SJCRH30 (cell line): ENCODE data around the gene KRTAP22-2. TPM values are rescaled to one million over a fixed set of nuclear protein-coding genes. Genes with fewer than 3 reads are reported as not detected.

Experiments used
- DNase-seq, 2 experiments: peaks; one replicate each; pipeline ENCODE4 v3.0.0-alpha.2; 2015 to 2020
- H3K27ac ChIP-seq: fragments of 250-450 bp; sonication (Bioruptor Pico); 2 replicates; pipeline ENCODE4 v1.5.1; 2020; ENCODE audit warnings: mild to moderate bottlenecking, moderate library complexity
- H3K27me3 ChIP-seq: fragments of 250-450 bp; sonication (Bioruptor Pico); 2 replicates; pipeline ENCODE4 v1.5.1; 2020; ENCODE audit warnings: mild to moderate bottlenecking, moderate library complexity
- H3K36me3 ChIP-seq: fragments of 250-450 bp; sonication (Bioruptor Pico); 2 replicates; pipeline ENCODE4 v1.5.1; 2020; ENCODE audit warnings: mild to moderate bottlenecking, moderate library complexity
- H3K4me1 ChIP-seq: fragments of 250-450 bp; sonication (Bioruptor Pico); 2 replicates; pipeline ENCODE4 v1.5.1; 2020; ENCODE audit warnings: mild to moderate bottlenecking, moderate library complexity
- H3K4me3 ChIP-seq: fragments of 250-450 bp; sonication (Bioruptor Pico); 2 replicates; pipeline ENCODE4 v1.5.1; 2020; ENCODE audit warnings: mild to moderate bottlenecking, moderate library complexity
- H3K9me3 ChIP-seq: fragments of 250-450 bp; sonication (Bioruptor Pico); replicated peaks from 2 replicates; pipeline ENCODE4 v1.5.1; 2020; ENCODE audit warnings: mild to moderate bottlenecking, moderate library complexity
- total RNA-seq: library from RNA; depleted of rRNA; stranded (reverse); fragments of >200 nt; shearing (Covaris generic); gene quantifications from 2 replicates; pipeline ENCODE4 v1.2.3, GENCODE V29; 2014

KRTAP22-2 gene
- total RNA-seq, 1 experiment from 2014 or later, result not detected

DNA sequence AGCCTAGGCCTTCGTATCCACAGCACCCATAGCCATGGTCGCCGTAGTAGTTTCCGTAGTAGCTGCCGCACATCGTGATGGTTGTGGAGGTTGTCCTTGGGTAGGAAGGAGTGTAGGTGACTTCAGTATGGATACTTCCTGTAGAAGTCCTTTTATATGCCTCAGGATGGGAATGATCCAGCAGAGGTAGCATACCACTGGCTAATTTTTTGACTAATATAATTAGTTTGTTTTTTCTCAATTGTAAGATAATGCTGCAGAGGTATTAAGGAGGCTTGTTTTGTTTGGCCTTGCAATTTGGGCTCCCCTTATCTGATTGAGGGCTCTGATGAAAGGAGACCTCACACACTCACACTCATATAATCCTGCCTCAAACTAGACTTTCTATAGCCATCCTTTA is 8.6 kb upstream of the KRTAP22-2 start, which contains the start of gene KRTAP6-2:
KRTAP6-2 (minus strand) TSS at position 101 of the 400 bp plus-strand sequence; CDS start at position 73, 28 bp downstream.
- Histone ChIP-seq H3K36me3 (no peaks in the 10 kb centered on the region), H3K4me3 (no peak within 1 kb of the TSS), H3K4me1 (no peaks in the 10 kb centered on the region), H3K27me3 (no peaks in the 10 kb centered on the region), H3K9me3 (no peaks in the 10 kb centered on the region), H3K27ac (no peak within 1 kb of the TSS)
- no peak for DNase-seq

DNA sequence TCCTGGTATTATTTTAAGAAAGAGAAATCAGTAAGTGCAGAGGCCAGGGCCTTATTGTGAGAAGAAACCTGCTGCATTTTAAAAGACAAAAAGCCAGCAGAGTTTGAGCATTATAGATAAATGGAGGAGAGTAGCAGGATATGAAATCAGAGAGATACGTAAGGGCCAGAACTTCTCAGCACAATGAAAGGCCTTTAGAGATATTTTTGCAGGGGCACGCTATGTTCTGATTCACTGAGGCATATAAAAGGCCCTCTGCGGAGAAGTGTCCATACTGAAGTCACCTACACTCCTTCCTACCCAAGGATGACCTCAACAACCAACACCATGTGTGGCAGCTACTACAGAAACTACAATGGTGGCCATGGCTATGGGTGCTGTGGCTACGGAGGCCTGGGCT is 1.9 kb upstream of the KRTAP22-2 start, which contains the start of gene KRTAP6-3:
KRTAP6-3 (plus strand) TSS at position 301 of the 400 bp plus-strand sequence; CDS start at position 307, 6 bp downstream.
- Histone ChIP-seq H3K27me3 (no peaks in the 10 kb centered on the region), H3K4me3 (no peak within 1 kb of the TSS), H3K27ac (no peak within 1 kb of the TSS), H3K4me1 (no peaks in the 10 kb centered on the region), H3K9me3 (no peaks in the 10 kb centered on the region), H3K36me3 (no peaks in the 10 kb centered on the region)
- DNase-seq, result no peak

DNA sequence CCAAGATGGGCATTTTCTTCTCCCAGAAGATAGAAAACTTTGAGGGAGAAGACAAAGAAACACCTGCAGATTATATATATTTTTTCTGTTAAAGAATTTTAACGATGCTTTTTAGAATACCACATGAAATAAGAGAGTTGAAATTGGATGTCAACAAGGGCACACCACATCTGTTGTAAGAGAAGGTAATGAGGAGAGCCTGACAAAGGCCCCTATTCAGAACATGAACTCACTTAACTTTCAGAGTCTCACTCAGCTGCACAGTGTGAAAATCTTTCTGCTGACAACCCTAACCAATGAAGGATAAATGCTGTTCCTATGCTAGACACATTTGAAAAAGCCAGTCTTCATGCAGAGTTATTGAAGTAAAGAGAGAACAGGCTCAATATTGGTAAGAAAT is 7.3 kb downstream of the KRTAP22-2 start:
- H3K36me3 ChIP-seq, result 0 out of 2 replicates have a peak, but pooled peaks cover 2% of the 10 kb centered on the region
- H3K4me1 ChIP-seq, result no peaks in the 10 kb centered on the region; the same call in 1 of the 2 replicates
- H3K9me3 ChIP-seq, result no peaks in the 10 kb centered on the region
- no peak overlapping the region for H3K27ac ChIP-seq
- no peak overlapping the region for H3K4me3 ChIP-seq
- H3K27me3 ChIP-seq, result no peaks in the 10 kb centered on the region
- no peak for DNase-seq

GRCh38 chr21:30580132-30580531 is 10.1 kb downstream of the KRTAP22-2 start:
- H3K27me3 ChIP-seq, result no peaks in the 10 kb centered on the region
- no peaks in the 10 kb centered on the region for H3K9me3 ChIP-seq
- no peaks in the 10 kb centered on the region for H3K4me1 ChIP-seq
- H3K4me3 ChIP-seq, result no peak overlapping the region
- H3K27ac ChIP-seq, result no peak overlapping the region
- DNase-seq, result no peak
- H3K36me3 ChIP-seq, result no peaks in the 10 kb centered on the region

DNA sequence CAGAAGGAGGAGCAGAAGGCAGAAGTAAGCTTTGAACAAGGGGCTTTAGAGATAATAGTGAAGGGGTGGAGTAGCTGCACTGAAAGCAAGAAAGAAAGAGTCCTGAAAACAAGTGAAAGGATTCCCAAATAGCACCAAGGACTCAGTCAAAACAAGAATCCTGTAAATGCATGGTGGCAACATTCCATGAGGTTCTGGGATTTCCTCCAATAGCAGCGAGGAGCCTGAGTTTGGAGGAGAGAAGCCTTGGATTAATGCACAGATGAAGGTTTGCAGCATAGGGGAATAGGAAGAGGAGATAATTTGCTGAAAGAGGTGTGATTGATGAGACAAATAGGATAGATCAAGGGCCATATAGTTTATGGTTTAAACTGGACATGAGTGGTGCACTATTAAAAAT is 10.9 kb downstream of the KRTAP22-2 start:
- Histone ChIP-seq H3K27ac (no peak overlapping the region), H3K9me3 (no peaks in the 10 kb centered on the region), H3K4me1 (no peaks in the 10 kb centered on the region), H3K27me3 (no peaks in the 10 kb centered on the region), H3K4me3 (no peak overlapping the region), H3K36me3 (no peaks in the 10 kb centered on the region)
- DNase-seq, result no peak

GRCh38 chr21:30577766-30578165 is 12.4 kb downstream of the KRTAP22-2 start:
- no peaks in the 10 kb centered on the region for H3K4me1 ChIP-seq
- no peak for DNase-seq
- no peaks in the 10 kb centered on the region for H3K27me3 ChIP-seq
- H3K27ac ChIP-seq, result no peak overlapping the region
- no peaks in the 10 kb centered on the region for H3K9me3 ChIP-seq
- H3K4me3 ChIP-seq, result no peak overlapping the region
- H3K36me3 ChIP-seq, result no peaks in the 10 kb centered on the region

GRCh38 chr21:30567617-30568016 is 22.6 kb downstream of the KRTAP22-2 start:
- no peak overlapping the region for H3K4me3 ChIP-seq
- H3K4me1 ChIP-seq, result no peaks in the 10 kb centered on the region
- H3K27ac ChIP-seq, result no peak overlapping the region
- H3K9me3 ChIP-seq, result no peaks in the 10 kb centered on the region
- H3K27me3 ChIP-seq, result no peaks in the 10 kb centered on the region
- peaks cover 2% of the 10 kb centered on the region; the same call in 1 of the 2 replicates for H3K36me3 ChIP-seq
- no peak for DNase-seq

GRCh38 chr21:30563630-30564029 is 26.6 kb downstream of the KRTAP22-2 start:
- Histone ChIP-seq H3K4me3 (no peak overlapping the region), H3K9me3 (no peaks in the 10 kb centered on the region), H3K36me3 (peaks cover 2% of the 10 kb centered on the region; the same call in 1 of the 2 replicates), H3K27ac (no peak overlapping the region), H3K4me1 (no peaks in the 10 kb centered on the region), H3K27me3 (no peaks in the 10 kb centered on the region)
- DNase-seq, result no peak

DNA sequence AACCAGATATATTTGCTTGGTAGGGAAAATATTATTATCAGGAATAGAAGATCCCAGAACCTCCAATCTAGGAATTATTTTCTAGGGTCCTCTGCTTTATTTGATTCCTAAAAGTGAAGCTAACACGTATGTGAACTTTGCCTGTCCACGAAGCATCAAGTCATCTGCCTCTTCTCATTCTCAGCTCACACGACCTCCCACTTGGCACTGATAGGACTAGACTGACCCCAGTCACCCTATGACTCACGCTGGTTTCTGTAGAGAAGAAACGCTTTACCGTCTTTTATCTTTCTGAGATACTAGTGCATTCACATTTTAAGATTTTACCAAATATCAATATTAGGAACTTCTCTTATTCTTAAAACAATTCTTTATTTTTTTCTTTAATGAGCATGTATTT is 27.1 kb downstream of the KRTAP22-2 start:
- H3K9me3 ChIP-seq, result no peaks in the 10 kb centered on the region

GRCh38 chr21:30561957-30562356 is 28.2 kb downstream of the KRTAP22-2 start:
- no peak for DNase-seq
- Histone ChIP-seq H3K27me3 (no peaks in the 10 kb centered on the region), H3K36me3 (peaks cover 2% of the 10 kb centered on the region; the same call in 1 of the 2 replicates), H3K4me1 (no peaks in the 10 kb centered on the region), H3K9me3 (no peaks in the 10 kb centered on the region), H3K4me3 (no peak overlapping the region), H3K27ac (no peak overlapping the region)

More for the DNA sequence above, 27.1 kb downstream of the KRTAP22-2 start:
- H3K4me1 ChIP-seq, result no peaks in the 10 kb centered on the region
- peaks cover 2% of the 10 kb centered on the region; the same call in 1 of the 2 replicates for H3K36me3 ChIP-seq
- DNase-seq, result no peak
- no peak overlapping the region for H3K4me3 ChIP-seq
- no peaks in the 10 kb centered on the region for H3K27me3 ChIP-seq
- no peak overlapping the region for H3K27ac ChIP-seq

- no peak for DNase-seq
- H3K27ac ChIP-seq, result no peak within 1 kb of the TSS
- H3K36me3 ChIP-seq, result peaks cover 2% of the 10 kb centered on the region; the same call in 1 of the 2 replicates
- no peak within 1 kb of the TSS for H3K4me3 ChIP-seq
- no peaks in the 10 kb centered on the region for H3K4me1 ChIP-seq
- H3K9me3 ChIP-seq, result no peaks in the 10 kb centered on the region
- H3K27me3 ChIP-seq, result no peaks in the 10 kb centered on the region
Observed at GRCh38 chr21:30561264-30561895, 28.8 kb downstream of the KRTAP22-2 start, which contains the start of gene KRTAP19-7. KRTAP19-7 (minus strand) TSS chr21:30561314; CDS start chr21:30561289, 25 bp downstream.

- no peaks in the 10 kb centered on the region for H3K27me3 ChIP-seq
- no peak overlapping the region for H3K27ac ChIP-seq
- no peaks in the 10 kb centered on the region for H3K4me1 ChIP-seq
- H3K36me3 ChIP-seq, result no peaks in the 10 kb centered on the region
- no peaks in the 10 kb centered on the region for H3K9me3 ChIP-seq
- no peak for DNase-seq
- no peak overlapping the region for H3K4me3 ChIP-seq
Observed at GRCh38 chr21:30555095-30555494, 35.1 kb downstream of the KRTAP22-2 start.

DNA sequence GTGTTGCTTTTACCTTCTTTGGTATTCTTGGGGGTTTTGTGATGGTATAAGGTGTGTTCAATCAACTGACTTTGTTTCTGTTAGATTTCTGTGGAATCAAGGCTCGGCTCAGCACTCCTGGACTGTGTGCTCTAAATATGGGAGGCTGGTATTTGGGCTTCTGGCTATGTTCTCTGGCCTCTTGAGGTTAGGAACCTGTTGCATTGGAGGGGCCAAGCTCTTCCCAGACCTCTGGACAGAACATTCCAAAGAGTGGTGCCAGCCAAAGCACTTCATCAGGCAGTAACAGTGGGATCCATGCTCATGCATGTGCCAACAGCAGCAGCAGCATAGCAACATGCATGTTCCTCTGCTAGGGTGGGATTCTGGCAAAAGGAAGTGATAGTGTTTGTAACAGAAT is 37.4 kb downstream of the KRTAP22-2 start:
- no peaks in the 10 kb centered on the region for H3K4me1 ChIP-seq
- DNase-seq, result no peak
- no peaks in the 10 kb centered on the region for H3K27me3 ChIP-seq
- H3K27ac ChIP-seq, result no peak overlapping the region
- H3K36me3 ChIP-seq, result no peaks in the 10 kb centered on the region
- no peak overlapping the region for H3K4me3 ChIP-seq
- no peaks in the 10 kb centered on the region for H3K9me3 ChIP-seq

DNA sequence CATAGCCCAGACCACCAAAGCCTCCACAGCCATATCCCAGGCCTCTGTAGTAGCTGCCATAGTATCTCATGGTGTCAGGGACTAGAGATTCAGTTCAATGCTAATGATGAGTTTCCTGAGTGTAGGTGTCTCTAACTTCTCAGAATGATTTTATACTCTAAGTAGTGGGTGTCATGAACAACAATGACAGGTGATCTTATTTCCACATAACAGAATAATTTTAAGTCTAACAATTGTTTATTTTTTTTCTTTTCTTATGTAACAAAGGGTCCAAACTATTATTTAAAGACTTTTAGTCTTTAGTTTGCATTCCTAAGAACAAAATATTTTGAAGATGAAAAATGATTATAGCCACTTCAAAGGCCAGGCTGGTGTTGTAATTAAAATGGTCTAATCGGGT is 48.4 kb downstream of the KRTAP22-2 start, which contains the start of gene KRTAP19-6:
KRTAP19-6 (minus strand) TSS at position 101 of the 400 bp plus-strand sequence; CDS start at position 70, 31 bp downstream.
- no peak within 1 kb of the TSS for H3K27ac ChIP-seq
- DNase-seq, result no peak
- no peaks in the 10 kb centered on the region for H3K9me3 ChIP-seq
- H3K36me3 ChIP-seq, result no peaks in the 10 kb centered on the region
- H3K27me3 ChIP-seq, result no peaks in the 10 kb centered on the region
- H3K4me1 ChIP-seq, result no peaks in the 10 kb centered on the region
- no peak within 1 kb of the TSS for H3K4me3 ChIP-seq
